Trophoblast cell (in vitro differentiated cells and primary cell): ENCODE data around the gene KBTBD4.
A peak's percentile ranks its signal among the peaks of the same experiment; 100 is the strongest.
"Not testable (repeated sequence)": the region's sequence is repeated elsewhere in the genome, so short reads cannot be mapped to it uniquely, and the experiment has no call there.

Experiments
- DNase-seq, 2 donors: peaks; one replicate each; pipeline ENCODE4 v3.0.0-alpha.2; 2016
- H2AFZ ChIP-seq: 2 replicates; pipeline ENCODE4 v1.6.1; 2013; ENCODE audit warnings: low read length, moderate library complexity, mild to moderate bottlenecking; ENCODE audit not compliant: insufficient read depth, poor library complexity
- H2AK5ac ChIP-seq: 2 replicates; pipeline ENCODE4 v1.6.1; 2013; ENCODE audit warnings: mild to moderate bottlenecking, low read length
- H2BK120ac ChIP-seq: 2 replicates; pipeline ENCODE4 v1.6.1; 2013; ENCODE audit warnings: low read length, mild to moderate bottlenecking, moderate library complexity; ENCODE audit not compliant: insufficient read depth, poor library complexity
- H2BK12ac ChIP-seq: 2 replicates; pipeline ENCODE4 v1.6.1; 2013; ENCODE audit warnings: mild to moderate bottlenecking, low read length, moderate library complexity
- H2BK5ac ChIP-seq: 2 replicates; pipeline ENCODE4 v1.6.1; 2013; ENCODE audit warnings: low read length, low read depth, moderate library complexity, mild to moderate bottlenecking; ENCODE audit not compliant: poor library complexity
- H3K14ac ChIP-seq: 2 replicates; pipeline ENCODE4 v1.6.1; 2013; ENCODE audit warnings: mild to moderate bottlenecking, low read length
- H3K18ac ChIP-seq: 2 replicates; pipeline ENCODE4 v1.6.1; 2013; ENCODE audit warnings: mild to moderate bottlenecking, low read length
- H3K23ac ChIP-seq: 2 replicates; pipeline ENCODE4 v1.6.1; 2013; ENCODE audit warnings: low read length
- H3K27ac ChIP-seq: 2 replicates; pipeline ENCODE4 v1.5.1; 2013; ENCODE audit warnings: low read depth, mild to moderate bottlenecking, inconsistent platforms, low read length, moderate library complexity
- H3K27me3 ChIP-seq: 2 replicates; pipeline ENCODE4 v1.6.1; 2013; ENCODE audit warnings: inconsistent platforms, mild to moderate bottlenecking, low read length, moderate library complexity; ENCODE audit not compliant: insufficient read depth
- H3K36me3 ChIP-seq, 2 experiments: 1 replicate in 1 of 2; 2 replicates in 1 of 2; pipeline ENCODE4 v1.6.1; 2013; ENCODE audit warnings: low read length in 2 of 2, mild to moderate bottlenecking in 2 of 2, moderate library complexity in 1 of 2; ENCODE audit not compliant: insufficient read depth in 2 of 2, control insufficient read depth in 1 of 2
- H3K4ac ChIP-seq: 2 replicates; pipeline ENCODE4 v1.6.1; 2013; ENCODE audit warnings: low read depth, mild to moderate bottlenecking, low read length, moderate library complexity
- H3K4me1 ChIP-seq, 2 experiments: 1 replicate in 1 of 2; 2 replicates in 1 of 2; pipeline ENCODE4 v1.6.1; 2013; ENCODE audit warnings: low read length in 2 of 2, mild to moderate bottlenecking in 2 of 2, moderate library complexity in 1 of 2; ENCODE audit not compliant: insufficient read depth in 2 of 2, control insufficient read depth in 1 of 2
- H3K4me2 ChIP-seq: 2 replicates; pipeline ENCODE4 v1.6.1; 2013; ENCODE audit warnings: inconsistent platforms, mild to moderate bottlenecking, low read length, moderate library complexity
- H3K4me3 ChIP-seq: 2 replicates; pipeline ENCODE4 v1.5.1; 2013; ENCODE audit warnings: mild to moderate bottlenecking, low read depth, low read length, inconsistent platforms
- H3K79me1 ChIP-seq: one replicate; pipeline ENCODE4 v1.6.1; 2013; ENCODE audit warnings: low read length
- H3K79me2 ChIP-seq: 2 replicates; pipeline ENCODE4 v1.6.1; 2013; ENCODE audit warnings: low read length, mild to moderate bottlenecking; ENCODE audit not compliant: control insufficient read depth, insufficient read depth, poor library complexity
- H3K9ac ChIP-seq: 2 replicates; pipeline ENCODE4 v1.6.1; 2013; ENCODE audit warnings: mild to moderate bottlenecking, low read length
- H3K9me3 ChIP-seq: 2 replicates; pipeline ENCODE4 v1.6.1; 2013; ENCODE audit warnings: low read depth, mild to moderate bottlenecking, control low read depth, inconsistent platforms, low read length; ENCODE audit not compliant: insufficient read depth
- H4K12ac ChIP-seq: 2 replicates; pipeline ENCODE4 v1.6.1; 2013; ENCODE audit warnings: low read depth, mild to moderate bottlenecking, low read length, moderate library complexity
- H4K8ac ChIP-seq: 2 replicates; pipeline ENCODE4 v1.6.1; 2013; ENCODE audit warnings: low read depth, mild to moderate bottlenecking, low read length, moderate library complexity
- H4K91ac ChIP-seq: one replicate; pipeline ENCODE4 v1.6.1; 2013; ENCODE audit warnings: low read depth, mild to moderate bottlenecking, low read length, moderate library complexity
- WGBS: extraction: QIAGEN DNeasy Blood & Tissue Kit; methylation state at CpG from one replicate; pipeline ENCODE4 v1.1.7; 2013; ENCODE audit warnings: missing lambda C conversion rate; ENCODE audit not compliant: insufficient read length, insufficient coverage; ENCODE audit errors: extremely low coverage; 5-methylcytosine and 5-hydroxymethylcytosine counted together

KBTBD4 gene

DNA sequence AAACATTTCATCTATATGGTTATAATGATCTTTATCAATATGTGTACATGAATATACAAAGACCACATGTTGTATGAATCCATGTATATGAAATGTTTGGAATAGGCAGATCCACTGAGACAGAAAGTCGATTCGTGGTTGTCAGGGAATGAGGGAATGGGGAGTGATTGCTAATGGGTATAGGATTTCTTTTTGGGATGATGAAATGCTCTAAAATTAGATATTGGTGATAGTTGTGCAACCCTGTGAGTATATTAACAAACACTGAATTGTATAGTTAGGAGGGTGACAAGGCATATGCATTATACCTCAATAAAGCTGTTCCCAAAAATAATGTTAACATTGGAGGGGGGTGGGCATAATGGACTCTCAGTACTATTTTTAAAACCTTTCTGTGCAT, 18.3 kb downstream of the KBTBD4 start:
- Histone ChIP-seq H3K79me2 (peaks cover 5% of the 10 kb centered on the region), H4K12ac (no peak overlapping the region), H3K27me3 (no peaks in the 10 kb centered on the region), H2BK12ac (no peak overlapping the region), H3K4me1 (peaks cover 0 to 4% of the 10 kb centered on the region in 2 experiments), H3K4me2 (no peak overlapping the region), H2BK5ac (no peak overlapping the region), H4K91ac (no peak overlapping the region), H3K14ac (no peak overlapping the region), H3K9me3 (no peaks in the 10 kb centered on the region), H3K4me3 (no peak overlapping the region), H4K8ac (no peak overlapping the region), H3K27ac (no peak overlapping the region), H3K36me3 (no peaks in the 10 kb centered on the region), H3K18ac (no peak overlapping the region), H3K23ac (no peak overlapping the region), H3K79me1 (peaks cover 5% of the 10 kb centered on the region), H2BK120ac (no peak overlapping the region), H2AK5ac (no peak overlapping the region), H3K9ac (no peak overlapping the region), H3K4ac (no peak overlapping the region), H2AFZ (no peak overlapping the region)
- WGBS: no CpG with 5 or more reads among the region's 2 CpGs
- DNase-seq: no peak

DNA sequence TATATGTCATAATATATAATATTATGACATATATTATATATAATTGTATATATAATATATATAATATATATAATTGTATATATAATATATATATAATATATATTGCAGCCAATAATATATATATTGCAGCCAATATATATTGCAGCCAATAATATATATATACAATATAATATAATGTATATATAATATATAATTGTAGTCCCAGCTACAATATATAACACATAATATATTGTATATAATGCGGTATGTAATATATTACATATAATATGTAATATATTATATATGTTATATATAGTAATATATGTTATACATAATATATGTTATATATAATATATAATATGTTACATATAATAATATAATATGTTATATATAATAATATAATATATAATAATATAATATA, 20.1 kb downstream of the KBTBD4 start:
- H3K9me3 ChIP-seq: no peaks in the 10 kb centered on the region
- H3K27me3 ChIP-seq: no peaks in the 10 kb centered on the region
- no peak overlapping the region for H4K91ac ChIP-seq
- H3K79me1 ChIP-seq: no peaks in the 10 kb centered on the region
- no peak overlapping the region for H2BK12ac ChIP-seq
- no peaks in the 10 kb centered on the region for H3K36me3 ChIP-seq
- H2BK5ac ChIP-seq: no peak overlapping the region
- no peak overlapping the region for H3K9ac ChIP-seq
- H2AFZ ChIP-seq: no peak overlapping the region
- no peak overlapping the region for H4K8ac ChIP-seq
- no CpG with 5 or more reads among the region's 1 CpG for WGBS
- H2AK5ac ChIP-seq: no peak overlapping the region
- H4K12ac ChIP-seq: no peak overlapping the region
- DNase-seq: no peak
- no peaks in the 10 kb centered on the region for H3K4me1 ChIP-seq
- no peak overlapping the region for H3K18ac ChIP-seq
- no peak overlapping the region for H3K27ac ChIP-seq
- no peaks in the 10 kb centered on the region for H3K79me2 ChIP-seq
- H3K14ac ChIP-seq: no peak overlapping the region
- no peak overlapping the region for H3K23ac ChIP-seq
- H3K4ac ChIP-seq: no peak overlapping the region
- no peak overlapping the region for H2BK120ac ChIP-seq
- H3K4me2 ChIP-seq: no peak overlapping the region
- H3K4me3 ChIP-seq: no peak overlapping the region

DNA sequence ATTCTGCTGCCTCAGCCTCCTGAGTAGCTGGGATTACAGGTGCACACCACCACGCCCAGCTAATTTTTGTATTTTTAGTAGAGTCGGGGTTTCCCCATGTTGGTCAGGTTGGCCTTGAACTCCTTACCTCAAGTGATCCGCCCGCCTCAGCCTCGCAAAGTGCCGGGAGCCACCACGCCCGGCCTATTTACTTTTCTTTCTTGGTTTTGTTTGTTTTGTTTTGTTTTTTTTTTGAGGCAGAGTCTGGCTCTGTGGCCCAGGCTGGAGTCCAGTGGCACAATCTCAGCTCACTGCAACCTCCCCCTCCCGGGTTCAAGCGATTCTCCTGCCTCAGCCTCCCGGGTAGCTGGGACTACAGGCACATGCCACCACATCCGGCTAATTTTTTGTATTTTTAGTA, 21.8 kb downstream of the KBTBD4 start:
- not testable (repeated sequence) for H2AFZ ChIP-seq, H3K36me3 ChIP-seq, H2BK12ac ChIP-seq, H4K12ac ChIP-seq, H3K4ac ChIP-seq, H3K4me2 ChIP-seq, H4K91ac ChIP-seq, H2BK5ac ChIP-seq, H3K18ac ChIP-seq, H3K14ac ChIP-seq, H3K27ac ChIP-seq, H3K9me3 ChIP-seq, H2AK5ac ChIP-seq, H3K4me1 ChIP-seq, H3K23ac ChIP-seq, H3K9ac ChIP-seq, H3K4me3 ChIP-seq, H3K27me3 ChIP-seq, H2BK120ac ChIP-seq, H4K8ac ChIP-seq, DNase-seq
- Histone ChIP-seq H3K79me2 (peaks cover 12% of the 10 kb centered on the region), H3K79me1 (peaks cover 11% of the 10 kb centered on the region)
- WGBS: no CpG with 5 or more reads among the region's 12 CpGs

DNA sequence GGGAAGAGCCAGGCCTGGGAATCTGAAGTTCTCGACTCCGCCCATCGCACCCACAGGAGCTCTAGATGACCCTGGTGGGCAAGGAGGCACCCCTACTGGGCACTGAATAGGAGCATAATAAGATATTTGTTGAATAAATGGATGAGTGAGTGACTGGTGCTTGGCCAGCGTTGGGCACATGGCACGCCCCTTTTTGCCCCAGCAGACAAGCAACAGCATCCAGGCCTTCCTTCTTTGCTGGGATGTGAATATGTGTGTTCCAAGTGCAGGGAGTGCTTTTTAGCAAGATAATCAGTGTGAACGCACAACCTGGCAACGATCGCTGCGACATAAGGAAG, 25.4 kb downstream of the KBTBD4 start:
- H3K4me1 ChIP-seq: peaks cover 2 to 4% of the 10 kb centered on the region in 2 experiments
- peak overlapping the region; percentile 64 for H3K4me2 ChIP-seq
- peak overlapping the region; percentile 55 for H3K14ac ChIP-seq
- peak overlapping the region; percentile 86 for H3K18ac ChIP-seq
- no peak overlapping the region for H2BK12ac ChIP-seq
- peak overlapping the region; percentile 37 for H3K27ac ChIP-seq
- peaks cover 11% of the 10 kb centered on the region for H3K79me1 ChIP-seq
- H3K9me3 ChIP-seq: no peaks in the 10 kb centered on the region
- H3K79me2 ChIP-seq: peaks cover 19% of the 10 kb centered on the region
- H4K8ac ChIP-seq: peak overlapping the region; percentile 94
- peak overlapping the region; percentile 89 for H4K91ac ChIP-seq
- H2BK5ac ChIP-seq: peak overlapping the region; percentile 60
- no peak overlapping the region for H2AK5ac ChIP-seq
- H3K27me3 ChIP-seq: no peaks in the 10 kb centered on the region
- peak overlapping the region; percentile 70 for H3K4ac ChIP-seq
- peak overlapping the region; percentile 85 for H4K12ac ChIP-seq
- H3K23ac ChIP-seq: no peak overlapping the region
- peak overlapping the region; percentile 16 for H3K9ac ChIP-seq
- peak overlapping the region; percentile 50 for H3K4me3 ChIP-seq
- no CpG with 5 or more reads among the region's 9 CpGs for WGBS
- H2BK120ac ChIP-seq: peak overlapping the region; percentile 64
- no peak for DNase-seq
- peak overlapping the region; percentile 96 for H2AFZ ChIP-seq
- peaks cover 0 to 1% of the 10 kb centered on the region in 2 experiments for H3K36me3 ChIP-seq
